Nephron (organoid): Measurements from ENCODE around the gene WDR5.

Source experiments
- H3K27ac Mint-ChIP-seq, 3 experiments: 2 replicates each; pipeline ENCODE4 v1.8.0; 2020; ENCODE audit warnings: mixed read lengths in 3 of 3, mild to moderate bottlenecking in 2 of 3, moderate library complexity in 1 of 3
- H3K27me3 Mint-ChIP-seq: 2 replicates; pipeline ENCODE4 v1.8.0; 2021; ENCODE audit warnings: low read depth, mild to moderate bottlenecking, moderate library complexity, mixed read lengths
- H3K36me3 Mint-ChIP-seq: 2 replicates; pipeline ENCODE4 v1.8.0; 2020; ENCODE audit warnings: low read depth, mixed read lengths
- H3K4me1 Mint-ChIP-seq: 2 replicates; pipeline ENCODE4 v1.8.0; 2020; ENCODE audit warnings: mixed read lengths
- H3K4me3 Mint-ChIP-seq, 3 experiments: 2 replicates each; pipeline ENCODE4 v1.8.0; 2020; ENCODE audit warnings: mild to moderate bottlenecking in 3 of 3, mixed read lengths in 3 of 3, moderate library complexity in 2 of 3
- H3K9me3 Mint-ChIP-seq: 2 replicates; pipeline ENCODE4 v1.8.0; 2020; ENCODE audit warnings: mixed read lengths
- CTCF ChIP-seq, 3 experiments: fragments of 200-600 bp; sonication (generic); IDR thresholded peaks; one replicate each; pipeline ENCODE4 v1.5.0; 2021; ENCODE audit warnings: antibody characterized with exemption in 3 of 3; ENCODE audit not compliant: unreplicated experiment in 3 of 3

The WDR5 gene

GRCh38 chr9:134162926-134163370 is 27.1 kb downstream of the WDR5 start:
- H3K4me3 Mint-ChIP-seq, result no peak overlapping the region
- peaks cover 5% of the 10 kb centered on the region for H3K27me3 Mint-ChIP-seq
- no peaks in the 10 kb centered on the region for H3K4me1 Mint-ChIP-seq
- H3K9me3 Mint-ChIP-seq, result no peaks in the 10 kb centered on the region
- peaks cover 25% of the 10 kb centered on the region for H3K36me3 Mint-ChIP-seq
- TF ChIP-seq CTCF (IDR thresholded peaks at IDR 0.05; ENCODE audit: unreplicated experiment in 3 of 3), result no peak
- H3K27ac Mint-ChIP-seq, result peak overlapping the region; percentile 23 to 81 (median 59)

GRCh38 chr9:134163371-134164196 is 27.7 kb downstream of the WDR5 start:
- H3K4me1 Mint-ChIP-seq, result no peaks in the 10 kb centered on the region
- H3K27me3 Mint-ChIP-seq, result peaks cover 5% of the 10 kb centered on the region

GRCh38 chr9:134164879-134165278 is 29.0 kb downstream of the WDR5 start:
- H3K9me3 Mint-ChIP-seq, result no peaks in the 10 kb centered on the region
- H3K4me1 Mint-ChIP-seq, result no peaks in the 10 kb centered on the region
- H3K36me3 Mint-ChIP-seq, result peaks cover 17% of the 10 kb centered on the region
- H3K4me3 Mint-ChIP-seq, result no peak overlapping the region
- peaks cover 5% of the 10 kb centered on the region for H3K27me3 Mint-ChIP-seq
- TF ChIP-seq CTCF (IDR thresholded peaks at IDR 0.05; ENCODE audit: unreplicated experiment in 3 of 3), result no peak
- H3K27ac Mint-ChIP-seq, result no peak overlapping the region

More at GRCh38 chr9:134163371-134164196, 27.7 kb downstream of the WDR5 start:
- peak overlapping the region in 1 of 3 experiments; percentile 5 for H3K4me3 Mint-ChIP-seq
- TF ChIP-seq CTCF (IDR thresholded peaks at IDR 0.05; ENCODE audit: unreplicated experiment in 3 of 3), result peak in 2 of 3 experiments; percentile 13 to 14
- peaks cover 19% of the 10 kb centered on the region for H3K36me3 Mint-ChIP-seq
- H3K27ac Mint-ChIP-seq, result no peak overlapping the region
- H3K9me3 Mint-ChIP-seq, result no peaks in the 10 kb centered on the region

- no peak for TF ChIP-seq CTCF (IDR thresholded peaks at IDR 0.05; ENCODE audit: unreplicated experiment in 3 of 3)
- peaks cover 5% of the 10 kb centered on the region for H3K27me3 Mint-ChIP-seq
- no peaks in the 10 kb centered on the region for H3K4me1 Mint-ChIP-seq
- H3K27ac Mint-ChIP-seq, result peak overlapping the region in 1 of 3 experiments; percentile 68
- H3K4me3 Mint-ChIP-seq, result peak overlapping the region in 1 of 3 experiments; percentile 68
- peaks cover 13% of the 10 kb centered on the region for H3K36me3 Mint-ChIP-seq
- no peaks in the 10 kb centered on the region for H3K9me3 Mint-ChIP-seq
Measured at GRCh38 chr9:134165357-134166315, 29.8 kb downstream of the WDR5 start.

GRCh38 chr9:134166374-134166773 is 30.5 kb downstream of the WDR5 start:
- H3K27me3 Mint-ChIP-seq, result peaks cover 7% of the 10 kb centered on the region
- no peak for TF ChIP-seq CTCF (IDR thresholded peaks at IDR 0.05; ENCODE audit: unreplicated experiment in 3 of 3)
- H3K27ac Mint-ChIP-seq, result peak overlapping the region; percentile 44 to 68 (median 60)
- peaks cover 13% of the 10 kb centered on the region for H3K36me3 Mint-ChIP-seq
- no peaks in the 10 kb centered on the region for H3K9me3 Mint-ChIP-seq
- H3K4me1 Mint-ChIP-seq, result peaks cover 1% of the 10 kb centered on the region
- peak overlapping the region in 1 of 3 experiments; percentile 68 for H3K4me3 Mint-ChIP-seq
